Activated T-helper 1 cell treated with anti-CD3 and anti-CD28 coated beads, Interleukin-2, amount 50 U/mL, for 16 hours (primary cell): ENCODE data around the gene CREB3L1.

Experiments used
- DNase-seq, 2 donors: peaks; one replicate each; pipeline ENCODE4 v3.0.0-alpha.2; 2020; ENCODE audit warnings: low read depth in 1 of 2, low spot score in 1 of 2

The CREB3L1 gene, protein sequence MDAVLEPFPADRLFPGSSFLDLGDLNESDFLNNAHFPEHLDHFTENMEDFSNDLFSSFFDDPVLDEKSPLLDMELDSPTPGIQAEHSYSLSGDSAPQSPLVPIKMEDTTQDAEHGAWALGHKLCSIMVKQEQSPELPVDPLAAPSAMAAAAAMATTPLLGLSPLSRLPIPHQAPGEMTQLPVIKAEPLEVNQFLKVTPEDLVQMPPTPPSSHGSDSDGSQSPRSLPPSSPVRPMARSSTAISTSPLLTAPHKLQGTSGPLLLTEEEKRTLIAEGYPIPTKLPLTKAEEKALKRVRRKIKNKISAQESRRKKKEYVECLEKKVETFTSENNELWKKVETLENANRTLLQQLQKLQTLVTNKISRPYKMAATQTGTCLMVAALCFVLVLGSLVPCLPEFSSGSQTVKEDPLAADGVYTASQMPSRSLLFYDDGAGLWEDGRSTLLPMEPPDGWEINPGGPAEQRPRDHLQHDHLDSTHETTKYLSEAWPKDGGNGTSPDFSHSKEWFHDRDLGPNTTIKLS

DNA sequence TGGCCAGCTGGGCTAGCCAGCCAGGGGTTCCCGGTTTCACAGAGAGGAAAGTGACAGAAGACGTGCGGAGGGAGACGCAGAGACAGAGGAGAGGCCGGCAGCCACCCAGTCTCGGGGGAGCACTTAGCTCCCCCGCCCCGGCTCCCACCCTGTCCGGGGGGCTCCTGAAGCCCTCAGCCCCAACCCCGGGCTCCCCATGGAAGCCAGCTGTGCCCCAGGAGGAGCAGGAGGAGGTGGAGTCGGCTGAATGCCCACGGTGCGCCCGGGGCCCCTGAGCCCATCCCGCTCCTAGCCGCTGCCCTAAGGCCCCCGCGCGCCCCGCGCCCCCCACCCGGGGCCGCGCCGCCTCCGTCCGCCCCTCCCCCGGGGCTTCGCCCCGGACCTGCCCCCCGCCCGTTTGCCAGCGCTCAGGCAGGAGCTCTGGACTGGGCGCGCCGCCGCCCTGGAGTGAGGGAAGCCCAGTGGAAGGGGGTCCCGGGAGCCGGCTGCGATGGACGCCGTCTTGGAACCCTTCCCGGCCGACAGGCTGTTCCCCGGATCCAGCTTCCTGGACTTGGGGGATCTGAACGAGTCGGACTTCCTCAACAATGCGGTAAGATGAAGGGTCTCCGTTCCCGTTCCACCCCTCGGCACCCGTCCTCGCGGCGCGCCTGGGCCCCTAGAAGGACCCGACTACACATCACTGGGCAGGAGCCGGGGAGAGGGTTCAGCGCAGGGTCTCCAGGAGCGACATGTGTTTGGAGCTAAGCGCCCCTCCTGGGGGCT is at the start of gene CREB3L1:
Gene CREB3L1, plus strand, starts transcription at position 41 of the 765 bp plus-strand sequence. Its CDS starts 450 bp downstream, at position 491.
- DNase-seq = no peak

DNA sequence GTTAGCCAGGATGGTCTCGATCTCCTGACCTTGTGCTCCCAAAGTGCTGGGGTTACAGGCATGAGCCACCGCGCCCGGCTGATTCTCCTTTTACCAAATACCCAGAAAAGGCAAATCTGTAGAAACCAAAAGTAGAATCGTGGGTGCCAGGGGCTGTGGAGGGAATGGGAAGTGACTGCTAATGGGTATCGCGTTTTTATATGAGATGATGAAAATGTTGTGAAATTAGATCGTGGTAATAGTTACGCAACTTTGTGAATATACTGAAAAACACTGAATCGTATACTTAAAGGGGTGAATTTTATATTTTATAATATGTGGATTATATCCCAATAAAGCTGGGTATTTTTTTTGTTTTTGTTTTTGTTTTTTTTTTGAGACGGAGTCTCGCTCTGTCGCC is 48.2 kb upstream of the CREB3L1 start:
- no peak for DNase-seq

DNA sequence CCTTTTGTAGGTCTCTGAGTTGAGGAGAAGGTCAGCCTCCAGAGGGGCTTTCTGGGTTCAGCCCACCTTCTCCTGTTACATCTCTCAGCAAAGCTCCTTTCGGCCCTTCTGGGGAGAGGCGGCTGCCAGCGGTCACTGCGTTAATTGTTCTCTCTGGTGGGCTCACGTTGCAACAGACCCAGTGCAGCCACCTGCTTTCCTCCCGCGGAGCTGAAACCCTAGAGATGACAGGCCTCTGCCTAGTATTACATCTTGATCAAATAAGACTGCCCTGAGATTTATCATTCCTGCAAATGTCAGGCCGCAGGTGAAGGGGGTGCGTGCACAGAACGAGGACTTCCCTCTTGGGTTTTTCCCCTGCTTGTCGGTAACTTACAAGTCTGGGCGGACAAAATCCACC is 43.2 kb upstream of the CREB3L1 start:
- no peak for DNase-seq

DNA sequence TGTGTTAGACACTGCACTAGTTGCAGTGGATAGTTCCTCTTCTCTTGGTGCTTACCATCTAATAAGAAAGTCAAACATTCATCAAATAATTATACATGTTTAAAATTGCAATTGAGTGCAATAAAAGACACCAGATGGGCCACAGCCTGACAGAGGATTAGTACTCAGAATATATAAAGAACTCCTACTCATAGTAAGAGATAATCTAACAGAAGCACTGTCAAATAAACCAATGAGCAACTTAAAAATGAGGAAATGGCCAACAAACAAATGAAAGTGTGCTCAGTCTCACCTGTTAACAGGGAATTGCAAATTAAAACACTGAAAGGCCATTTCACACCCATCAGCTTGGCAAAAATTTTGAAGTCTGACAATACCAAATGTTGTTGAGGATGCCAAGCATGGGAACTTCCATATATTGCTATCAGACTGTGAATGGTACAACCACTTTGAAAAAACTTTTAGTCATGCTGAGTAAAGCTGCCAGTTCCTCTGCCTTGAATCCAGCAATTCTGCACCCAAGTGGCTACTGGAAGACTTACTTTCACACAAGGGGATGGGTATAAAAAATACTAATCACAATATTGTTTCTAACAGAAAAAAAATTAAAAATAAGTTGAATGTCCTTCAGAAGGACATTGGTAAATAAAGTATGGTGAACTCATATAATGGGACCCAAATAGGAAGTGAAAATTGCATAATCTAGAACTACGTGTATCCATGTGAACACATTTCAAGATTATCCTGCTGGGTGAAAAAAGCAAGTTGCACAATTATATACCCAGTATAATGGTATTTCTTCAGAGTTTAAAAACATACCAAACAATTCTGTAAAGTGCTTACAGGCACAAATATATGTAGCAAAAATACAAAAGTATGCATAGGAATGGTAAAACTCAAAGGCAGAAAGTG is 41.4 kb upstream of the CREB3L1 start:
- no peak for DNase-seq

DNA sequence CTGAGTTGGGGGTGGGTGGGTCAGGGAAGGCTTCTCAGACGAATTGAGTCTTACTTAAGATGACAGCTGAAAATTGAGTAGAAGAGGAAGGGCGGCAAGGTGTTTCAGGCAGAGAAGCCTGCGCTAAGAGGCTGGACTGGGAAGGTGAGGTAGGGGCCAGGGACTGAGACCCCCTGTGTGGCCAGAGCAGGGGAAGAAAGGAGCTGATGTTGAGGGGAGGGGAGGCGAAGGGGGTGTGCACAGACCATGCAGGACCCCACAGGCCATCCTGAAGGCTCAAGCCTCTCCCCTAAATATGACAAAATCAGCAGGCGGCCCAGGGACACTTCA is 40.6 kb upstream of the CREB3L1 start:
- no peak for DNase-seq

DNA sequence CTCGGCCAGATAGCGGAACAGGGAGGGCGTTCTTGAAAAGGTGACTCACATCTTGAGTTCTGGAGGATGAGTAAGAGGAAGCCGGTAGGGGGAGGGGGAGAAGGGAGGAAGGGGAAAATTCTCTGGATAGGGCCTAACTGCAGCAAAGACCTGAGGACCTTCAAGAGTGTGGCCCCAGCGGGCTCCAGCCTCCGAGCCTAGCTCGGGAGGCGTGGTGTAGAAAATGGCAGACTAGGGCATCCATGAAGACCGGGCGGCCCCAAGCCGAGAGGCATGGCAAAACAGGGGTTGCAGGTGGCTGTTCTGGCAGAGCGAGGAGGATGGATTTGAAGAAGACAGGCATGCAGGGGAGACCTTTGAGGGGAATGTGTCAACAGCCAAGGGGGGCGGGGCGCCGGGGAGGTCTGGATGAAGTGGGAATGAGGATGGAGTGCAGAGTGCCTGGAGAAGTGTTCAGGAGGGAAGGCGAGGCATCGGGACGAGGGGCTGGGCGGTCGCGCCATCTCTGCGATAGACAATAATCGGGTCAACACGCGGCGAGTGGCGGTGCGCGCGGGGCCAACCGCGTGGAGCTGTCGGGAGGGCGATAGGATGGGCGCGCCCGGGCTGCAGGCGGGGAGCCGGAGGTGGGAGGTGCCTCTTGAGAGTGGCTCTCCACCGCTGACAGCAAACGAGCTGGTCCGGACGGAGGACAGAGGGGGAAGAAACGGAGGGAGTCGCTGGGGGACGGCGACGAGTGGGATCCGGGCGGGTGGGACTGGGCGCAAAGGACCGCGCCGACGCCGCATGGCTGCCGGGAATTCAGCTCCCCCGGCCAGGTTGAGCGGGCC is 40.0 kb upstream of the CREB3L1 start:
- DNase-seq = peak in 1 of 2 donors; percentile 19

DNA sequence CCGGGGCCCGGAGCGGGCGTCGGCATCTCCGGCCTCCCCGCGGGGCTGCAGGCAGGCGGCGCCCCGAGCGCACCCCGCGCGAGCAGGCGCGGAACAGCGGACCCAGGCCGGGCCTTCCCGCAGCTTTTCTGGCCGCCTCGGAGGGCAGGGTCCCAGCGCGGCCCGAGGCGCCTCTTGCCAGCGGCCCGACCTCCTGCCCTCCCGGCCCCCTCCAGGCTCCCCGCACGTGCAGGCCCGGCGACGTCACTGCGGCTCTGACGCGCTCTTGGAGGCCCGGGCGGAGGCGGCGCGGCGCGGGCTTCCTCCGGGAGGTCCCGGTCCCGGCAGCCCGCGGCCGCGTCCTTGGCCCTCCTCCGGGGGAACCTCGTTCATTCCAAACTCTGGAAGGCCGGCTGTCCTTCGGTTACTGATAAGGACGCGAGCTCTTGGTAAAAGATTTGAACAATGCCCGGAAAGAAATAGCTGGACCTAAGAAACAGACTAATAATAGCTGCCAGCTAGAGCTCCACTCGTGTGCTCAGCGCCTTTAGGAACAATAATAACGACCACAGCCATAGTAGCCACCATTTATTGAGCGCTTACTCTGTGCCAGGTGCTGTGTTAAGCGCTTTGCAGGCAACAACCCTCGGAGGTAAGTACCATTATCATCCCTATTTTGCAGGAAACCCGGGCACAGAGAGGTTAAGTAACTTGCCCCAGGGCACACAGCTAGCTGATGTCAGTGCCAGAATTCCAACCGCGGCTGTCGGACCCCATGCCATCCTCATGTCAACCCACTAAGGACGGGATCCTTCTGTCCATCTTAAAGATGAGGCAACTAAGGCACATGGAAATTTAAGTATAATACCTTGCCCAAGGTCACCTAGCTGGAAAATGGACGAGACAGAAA is 39.1 kb upstream of the CREB3L1 start:
- DNase-seq = peak in 1 of 2 donors; percentile 33

DNA sequence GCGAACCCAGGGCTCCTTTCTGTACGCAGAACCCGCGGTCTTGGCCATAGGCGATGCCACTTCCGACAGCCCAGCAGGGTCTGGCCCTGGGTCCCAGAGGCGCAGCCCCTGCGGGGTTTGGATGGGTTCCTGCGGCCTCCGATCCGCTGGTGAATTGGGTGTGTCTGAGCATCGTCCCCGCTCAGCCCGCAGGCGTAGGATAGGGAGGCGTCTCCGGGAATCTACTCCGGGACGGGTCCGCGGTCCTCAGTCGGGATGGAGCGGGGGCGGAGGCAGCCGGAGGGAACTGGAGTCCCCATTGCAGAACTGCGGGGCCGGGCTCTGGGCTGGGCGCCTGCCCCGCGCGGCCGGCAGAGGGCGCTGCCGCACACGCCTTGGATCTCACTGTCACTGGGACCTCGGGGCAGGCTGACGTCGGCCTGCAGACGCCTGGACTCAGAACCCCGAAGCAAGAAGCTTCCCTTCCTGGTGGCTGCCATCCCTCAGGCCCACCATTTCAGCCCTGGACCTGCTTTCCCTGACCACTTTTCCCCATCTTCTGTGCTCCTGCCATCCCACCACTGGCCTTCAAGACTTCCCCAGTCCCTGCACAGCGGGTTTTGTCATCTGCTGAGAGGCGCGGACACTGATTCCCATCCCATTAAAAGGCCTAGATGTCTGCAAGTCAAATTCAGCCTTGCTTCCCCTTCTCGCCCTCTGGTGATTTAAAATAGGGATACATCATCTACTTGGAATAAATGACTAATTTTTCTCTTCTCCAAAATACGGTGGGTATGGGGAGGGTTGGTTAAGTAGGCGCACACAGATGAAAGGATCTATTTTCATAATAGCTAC is 38.3 kb upstream of the CREB3L1 start:
- peak; percentile 70 to 76 for DNase-seq

DNA sequence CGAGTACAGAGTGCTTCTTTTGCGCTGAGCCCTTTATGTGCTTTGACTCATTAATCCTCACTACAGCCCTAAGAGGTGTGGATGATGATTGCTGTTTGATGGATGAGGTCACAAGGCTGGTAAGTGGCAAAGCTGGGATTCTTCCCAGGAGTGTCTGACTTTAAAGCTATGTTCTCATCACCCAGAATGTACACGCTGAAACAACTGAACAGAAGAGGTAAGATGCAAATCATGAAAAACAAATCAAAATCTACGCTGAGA is 37.7 kb upstream of the CREB3L1 start:
- DNase-seq = no peak

DNA sequence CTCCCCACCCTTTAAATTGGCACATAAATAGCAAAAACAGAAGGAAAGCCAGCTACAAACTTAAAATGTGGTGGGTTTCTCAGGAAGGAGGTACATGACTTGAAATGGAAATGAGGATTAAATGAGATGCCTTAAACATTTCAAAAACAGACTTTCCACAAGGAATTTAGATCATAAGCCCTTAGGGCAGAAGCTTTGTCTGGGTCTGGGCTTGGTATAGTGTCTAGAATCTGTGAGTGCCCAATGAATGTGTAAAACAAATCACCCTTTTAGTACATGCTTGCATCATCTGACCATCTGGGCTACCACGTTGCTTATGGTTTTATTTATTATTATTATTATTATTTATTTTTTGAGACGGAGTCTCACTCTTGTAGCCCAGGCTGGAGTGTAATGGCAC is 37.1 kb upstream of the CREB3L1 start:
- DNase-seq = no peak

DNA sequence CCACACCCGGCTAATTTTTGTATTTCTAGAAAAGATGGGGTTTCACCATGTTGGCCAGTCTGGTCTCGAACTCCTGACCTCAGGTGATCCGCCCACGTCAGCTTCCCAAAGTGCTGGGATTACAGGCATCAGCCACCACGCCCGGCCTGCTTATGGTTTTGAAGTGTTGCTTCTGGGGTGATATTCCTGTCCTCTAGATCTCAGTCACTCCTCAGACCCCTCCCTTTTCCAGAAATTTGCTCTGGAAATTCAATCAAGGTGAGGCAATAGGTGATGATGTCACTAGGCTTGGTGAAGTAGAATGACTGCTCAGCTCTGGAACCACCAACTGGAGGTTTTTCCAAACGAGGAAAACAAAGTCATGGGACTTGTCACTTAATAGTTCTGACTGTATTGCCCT is 36.6 kb upstream of the CREB3L1 start:
- DNase-seq = no peak

DNA sequence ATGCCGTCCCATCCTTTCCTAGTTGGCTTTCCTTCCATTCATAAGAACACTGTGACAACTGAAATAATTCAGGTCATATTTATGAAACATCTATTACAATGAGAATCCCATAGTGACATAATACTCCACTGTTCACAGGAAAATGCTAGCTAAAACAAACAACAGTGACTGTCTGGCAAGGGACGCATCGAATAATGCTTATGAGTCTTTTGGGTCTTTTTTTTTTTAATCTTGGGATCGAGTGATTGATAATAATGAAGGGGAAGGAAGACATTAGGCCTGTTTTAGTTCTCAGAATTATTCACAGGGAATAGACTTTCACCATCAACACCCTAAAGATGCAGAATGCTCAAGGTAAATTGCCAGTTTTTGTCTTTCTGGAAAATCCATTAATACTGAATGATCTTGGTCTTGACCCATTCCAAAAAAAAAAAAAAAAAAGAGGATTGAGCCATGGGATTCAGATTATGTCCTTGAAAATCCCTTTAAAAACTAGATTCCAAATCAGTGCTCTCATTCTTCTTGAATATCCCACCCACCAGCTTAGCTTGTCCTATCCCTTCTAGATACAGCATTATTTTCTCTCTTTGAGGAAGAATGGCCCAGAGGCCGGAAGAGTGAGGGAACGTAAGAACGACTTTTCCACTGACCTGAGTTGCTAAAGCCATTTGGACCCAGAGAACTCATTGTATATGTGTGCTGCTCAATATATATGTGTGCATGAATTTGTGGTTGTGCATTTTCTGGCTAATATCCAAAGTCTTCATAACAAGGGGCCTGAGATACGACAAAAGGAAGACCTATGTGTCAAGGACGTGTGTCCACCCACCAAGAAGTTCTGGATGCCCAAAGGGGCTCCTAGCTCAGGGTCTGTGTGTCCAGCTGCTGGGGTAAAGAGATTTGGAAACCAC is 35.2 kb upstream of the CREB3L1 start:
- no peak for DNase-seq

DNA sequence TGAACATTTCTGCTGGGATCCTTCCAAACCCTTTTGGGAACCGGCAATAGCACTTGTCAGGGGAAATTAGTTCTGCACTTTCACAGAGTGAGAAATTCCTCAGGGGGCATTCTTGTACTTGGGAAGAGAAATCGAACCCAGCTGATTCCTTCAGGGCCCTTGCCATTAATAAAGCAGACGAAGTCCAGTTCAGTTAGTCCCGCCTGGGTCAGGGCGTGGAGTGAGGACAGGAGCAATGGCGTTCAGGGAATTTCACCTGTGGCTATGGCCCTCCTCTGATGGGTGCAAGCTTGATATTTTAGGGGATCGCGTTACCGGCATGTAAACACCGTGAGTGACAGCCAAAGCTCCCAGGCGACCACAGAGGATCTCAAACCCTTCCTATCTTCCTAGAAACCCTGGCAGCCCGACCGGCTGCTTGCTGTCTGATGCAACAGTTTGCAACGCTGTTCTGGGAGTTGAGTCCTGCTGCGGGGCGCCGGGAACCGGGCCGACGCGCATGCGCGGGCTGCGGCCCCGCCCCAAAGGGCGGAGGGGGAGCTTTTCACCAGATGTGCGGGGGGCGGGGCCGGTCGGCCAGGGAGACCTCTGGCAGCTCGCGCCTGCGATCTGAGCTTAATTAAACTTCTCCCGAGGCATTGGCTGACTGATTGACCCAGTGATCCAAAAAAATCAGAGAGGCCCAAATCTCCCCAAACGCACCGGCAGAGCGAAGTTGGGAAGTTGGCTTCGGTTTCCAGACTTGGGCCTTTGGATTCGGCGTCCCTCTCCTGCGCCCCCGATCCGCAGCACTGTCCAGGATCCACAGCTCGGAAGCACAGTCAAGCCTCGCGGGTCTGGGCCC is 34.3 kb upstream of the CREB3L1 start:
- peak; percentile 68 to 85 for DNase-seq

DNA sequence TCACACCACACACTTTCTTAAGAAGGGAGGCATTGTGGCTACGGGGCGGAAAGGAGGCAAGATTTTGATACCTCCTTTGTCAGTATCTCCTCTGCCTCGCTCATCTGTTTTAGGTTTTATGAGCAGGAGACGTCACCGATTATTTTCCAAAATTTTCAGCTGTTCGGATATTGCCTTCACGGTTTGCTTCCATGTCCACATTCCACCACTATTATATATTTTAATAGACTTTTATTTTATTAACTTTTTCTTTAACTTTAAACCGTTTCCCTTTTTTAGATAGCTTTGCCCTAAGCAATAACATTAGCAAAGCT is 33.7 kb upstream of the CREB3L1 start:
- no peak for DNase-seq

DNA sequence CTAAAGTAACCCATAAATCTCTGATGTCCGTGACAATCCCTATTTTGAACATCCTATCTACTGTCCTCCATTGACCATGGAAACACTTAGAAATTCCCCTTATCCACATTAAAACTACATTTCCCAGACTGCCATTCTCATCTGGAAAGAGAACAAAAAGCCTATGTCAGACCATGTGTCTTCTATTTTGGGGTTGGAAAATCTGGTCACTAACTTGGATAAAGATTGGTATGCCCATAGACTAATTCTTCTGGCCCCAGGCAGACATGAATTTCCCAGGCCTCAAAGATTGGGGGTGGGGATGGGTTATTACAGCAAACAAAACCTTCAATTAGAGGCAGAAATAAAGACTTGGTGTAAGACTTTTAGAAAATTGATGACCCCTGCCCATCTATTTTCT is 30.9 kb upstream of the CREB3L1 start:
- no peak for DNase-seq

DNA sequence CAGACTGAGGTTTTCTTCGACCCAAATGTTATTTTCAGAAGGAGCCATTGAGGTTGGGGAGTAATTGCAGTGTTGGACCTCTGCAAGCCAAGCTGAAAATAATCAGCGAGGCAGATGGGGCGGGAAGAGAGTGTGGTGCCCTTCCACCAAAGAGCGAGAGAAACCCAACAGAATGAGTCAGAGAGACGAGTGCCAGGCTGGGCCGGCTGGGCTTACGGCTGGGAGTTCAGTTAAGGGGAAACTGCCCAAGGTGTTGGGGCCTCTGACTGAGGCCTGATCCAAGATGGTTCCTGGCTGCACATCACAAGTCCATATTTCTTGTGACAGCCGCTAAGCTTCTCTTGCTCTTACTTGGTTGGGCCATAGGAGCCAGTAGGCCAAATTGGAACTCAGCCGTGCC is 30.4 kb upstream of the CREB3L1 start:
- DNase-seq = no peak

DNA sequence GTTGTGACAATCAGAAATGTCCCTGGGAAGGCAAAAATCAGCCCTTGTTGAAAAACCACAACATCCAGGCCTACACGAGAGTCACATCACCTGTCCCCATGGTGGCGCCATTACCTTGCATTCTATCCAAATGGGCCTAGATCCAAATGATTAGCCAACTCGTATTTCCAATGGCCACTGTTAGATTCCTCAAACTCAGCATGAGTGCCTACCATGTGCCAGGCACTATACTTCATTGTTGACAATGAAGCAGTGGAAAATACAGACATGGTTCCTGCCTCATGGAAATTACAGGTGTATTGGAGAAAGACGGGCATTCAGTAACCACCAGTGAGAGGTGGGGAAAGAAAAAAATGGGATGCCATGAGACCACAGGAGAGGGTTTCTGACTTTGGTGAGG is 29.8 kb upstream of the CREB3L1 start:
- DNase-seq = no peak
